Neuronal stem cell (in vitro differentiated cells): Measurements from ENCODE around the gene TNFSF15.

ENCODE experiments used
- DNase-seq: peaks from one replicate; pipeline ENCODE4 v3.0.0-alpha.2; 2013; ENCODE audit warnings: low spot score
- H2AFZ ChIP-seq: one replicate; pipeline ENCODE4 v1.6.1; 2013; ENCODE audit warnings: mild to moderate bottlenecking, low read length, inconsistent platforms
- H2AK5ac ChIP-seq: 2 replicates; pipeline ENCODE4 v1.6.1; 2013; ENCODE audit warnings: low read depth, mild to moderate bottlenecking, inconsistent platforms, low read length, moderate library complexity, mixed read lengths
- H2BK120ac ChIP-seq: 2 replicates; pipeline ENCODE4 v1.6.1; 2013; ENCODE audit warnings: low read depth, mild to moderate bottlenecking, inconsistent platforms, low read length, moderate library complexity, mixed read lengths
- H2BK12ac ChIP-seq: one replicate; pipeline ENCODE4 v1.6.1; 2013; ENCODE audit warnings: low read length, inconsistent platforms
- H2BK15ac ChIP-seq: 2 replicates; pipeline ENCODE4 v1.6.1; 2013; ENCODE audit warnings: mild to moderate bottlenecking, low read length, inconsistent platforms, mixed read lengths
- H2BK5ac ChIP-seq: one replicate; pipeline ENCODE4 v1.6.1; 2013; ENCODE audit warnings: inconsistent platforms, mild to moderate bottlenecking, low read length, moderate library complexity
- H3K14ac ChIP-seq: one replicate; pipeline ENCODE4 v1.6.1; 2013; ENCODE audit warnings: low read length, inconsistent platforms
- H3K18ac ChIP-seq: 2 replicates; pipeline ENCODE4 v1.6.1; 2013; ENCODE audit warnings: low read length, inconsistent platforms
- H3K23ac ChIP-seq: 2 replicates; pipeline ENCODE4 v1.6.1; 2013; ENCODE audit warnings: low read depth, mild to moderate bottlenecking, mixed read lengths, low read length, inconsistent platforms; ENCODE audit not compliant: poor library complexity
- H3K27ac ChIP-seq: replicated peaks from 3 replicates; pipeline ENCODE4 v1.5.1; 2013; ENCODE audit warnings: low read length, inconsistent platforms
- H3K27me3 ChIP-seq, 3 experiments: 2 replicates each; pipeline ENCODE4 v1.6.1; 2013; ENCODE audit warnings: low read length in 3 of 3, mild to moderate bottlenecking in 2 of 3, inconsistent platforms in 1 of 3, low read depth in 1 of 3, mixed read lengths in 1 of 3, moderate library complexity in 1 of 3; ENCODE audit not compliant: control insufficient read depth in 3 of 3, insufficient read depth in 3 of 3
- H3K36me3 ChIP-seq, 2 donors: replicated peaks in 1 of 2; 2 replicates each; pipeline ENCODE4 v1.6.1; 2013; ENCODE audit warnings: low read length in 2 of 2; ENCODE audit not compliant: control insufficient read depth in 2 of 2, insufficient read depth in 2 of 2
- H3K4ac ChIP-seq: 2 replicates; pipeline ENCODE4 v1.6.1; 2013; ENCODE audit warnings: inconsistent platforms, mild to moderate bottlenecking, low read length, moderate library complexity
- H3K4me1 ChIP-seq, 2 donors: 1 replicate in 1 of 2; 2 replicates in 1 of 2; pipeline ENCODE4 v1.6.1; 2013; ENCODE audit warnings: low read length in 2 of 2, low read depth in 1 of 2; ENCODE audit not compliant: control insufficient read depth in 2 of 2, insufficient read depth in 1 of 2
- H3K4me2 ChIP-seq: one replicate; pipeline ENCODE4 v1.6.1; 2013; ENCODE audit warnings: mild to moderate bottlenecking, low read length, inconsistent platforms; ENCODE audit not compliant: insufficient read depth, poor library complexity, severe bottlenecking
- H3K4me3 ChIP-seq, 2 donors: 2 replicates each; pipeline ENCODE4 v1.5.1; 2013; ENCODE audit warnings: low read length in 2 of 2, mild to moderate bottlenecking in 2 of 2, inconsistent platforms in 1 of 2, moderate library complexity in 1 of 2
- H3K79me1 ChIP-seq: one replicate; pipeline ENCODE4 v1.6.1; 2013; ENCODE audit warnings: low read depth, mild to moderate bottlenecking, inconsistent platforms, low read length, moderate library complexity
- H3K9ac ChIP-seq: one replicate; pipeline ENCODE4 v1.6.1; 2013; ENCODE audit warnings: mild to moderate bottlenecking, low read depth, low read length, inconsistent platforms; ENCODE audit not compliant: poor library complexity
- H3K9me3 ChIP-seq, 2 donors: replicated peaks in 1 of 2; 2 replicates each; pipeline versions ENCODE3 to v1.6.1; 2013; ENCODE audit warnings: low read length in 2 of 2, mild to moderate bottlenecking in 2 of 2, inconsistent platforms in 1 of 2, low read depth in 1 of 2, mixed read lengths in 1 of 2, moderate library complexity in 1 of 2; ENCODE audit not compliant: control insufficient read depth in 2 of 2, insufficient read depth in 1 of 2
- H4K8ac ChIP-seq: one replicate; pipeline ENCODE4 v1.6.1; 2013; ENCODE audit warnings: low read depth, mild to moderate bottlenecking, inconsistent platforms, low read length, moderate library complexity
- H4K91ac ChIP-seq: one replicate; pipeline ENCODE4 v1.6.1; 2013; ENCODE audit warnings: low read length, low read depth, mild to moderate bottlenecking, inconsistent platforms; ENCODE audit not compliant: poor library complexity
- WGBS, 2 donors: extraction: QIAGEN DNeasy Blood & Tissue Kit; methylation state at CpG; one replicate each; pipeline ENCODE4 v1.1.7; 2013; ENCODE audit warnings: missing lambda C conversion rate in 2 of 2, mixed read lengths in 1 of 2; ENCODE audit not compliant: insufficient read length in 2 of 2, insufficient replicate concordance in 1 of 2; ENCODE audit errors: extremely low coverage in 2 of 2; 5-methylcytosine and 5-hydroxymethylcytosine counted together

TNFSF15 gene

GRCh38 chr9:114774524-114774923, 31.3 kb downstream of the TNFSF15 start:
- H3K4me2 ChIP-seq: no peak overlapping the region
- H2BK120ac ChIP-seq: no peak overlapping the region
- no peaks in the 10 kb centered on the region for H3K9me3 ChIP-seq
- no peak overlapping the region for H3K4me3 ChIP-seq
- H3K18ac ChIP-seq: no peak overlapping the region
- no peaks in the 10 kb centered on the region for H3K36me3 ChIP-seq
- no peak overlapping the region for H2BK12ac ChIP-seq
- H3K27ac ChIP-seq: no peak overlapping the region
- no peaks in the 10 kb centered on the region for H3K27me3 ChIP-seq
- no peak overlapping the region for H3K9ac ChIP-seq
- no peak overlapping the region for H2BK15ac ChIP-seq
- no peak overlapping the region for H4K8ac ChIP-seq
- no peak overlapping the region for H2BK5ac ChIP-seq
- no peak overlapping the region for H2AK5ac ChIP-seq
- no peak overlapping the region for H3K23ac ChIP-seq
- H4K91ac ChIP-seq: no peak overlapping the region
- DNase-seq: no peak
- H3K79me1 ChIP-seq: no peaks in the 10 kb centered on the region
- H3K4me1 ChIP-seq: no peaks in the 10 kb centered on the region
- H3K4ac ChIP-seq: no peak overlapping the region
- no CpG with 5 or more reads among the region's 4 CpGs for WGBS, 2 donors
- peak overlapping the region; percentile 19 for H2AFZ ChIP-seq
- H3K14ac ChIP-seq: no peak overlapping the region

- Histone ChIP-seq H3K79me1 (no peaks in the 10 kb centered on the region), H3K4me1 (no peaks in the 10 kb centered on the region), H2BK5ac (no peak overlapping the region), H3K27me3 (peaks cover 0 to 2% (median 0%) of the 10 kb centered on the region in 3 experiments), H4K91ac (no peak overlapping the region), H3K4me3 (no peak overlapping the region), H2AK5ac (no peak overlapping the region), H3K27ac (no peak overlapping the region), H2BK15ac (no peak overlapping the region), H4K8ac (no peak overlapping the region), H3K36me3 (no peaks in the 10 kb centered on the region), H3K14ac (no peak overlapping the region), H3K9me3 (no peaks in the 10 kb centered on the region), H2BK120ac (no peak overlapping the region), H3K23ac (no peak overlapping the region), H3K4ac (no peak overlapping the region), H3K9ac (no peak overlapping the region), H2AFZ (no peak overlapping the region), H2BK12ac (no peak overlapping the region), H3K18ac (no peak overlapping the region), H3K4me2 (no peak overlapping the region)
- no peak for DNase-seq
- WGBS, 2 donors: no CpG with 5 or more reads among the region's 6 CpGs
Measured at GRCh38 chr9:114771889-114772288, 34.0 kb downstream of the TNFSF15 start.

GRCh38 chr9:114770991-114771390, 34.8 kb downstream of the TNFSF15 start:
- H4K8ac ChIP-seq: no peak overlapping the region
- H2AK5ac ChIP-seq: no peak overlapping the region
- H2AFZ ChIP-seq: no peak overlapping the region
- no peak overlapping the region for H3K18ac ChIP-seq
- no peaks in the 10 kb centered on the region for H3K79me1 ChIP-seq
- no peak overlapping the region for H3K23ac ChIP-seq
- no peak overlapping the region for H3K14ac ChIP-seq
- no peak overlapping the region for H3K4me2 ChIP-seq
- H3K9me3 ChIP-seq: no peaks in the 10 kb centered on the region
- no peak overlapping the region for H2BK12ac ChIP-seq
- H3K27me3 ChIP-seq: peaks cover 0 to 2% (median 0%) of the 10 kb centered on the region in 3 experiments
- H2BK5ac ChIP-seq: no peak overlapping the region
- no peak for DNase-seq
- no peak overlapping the region for H2BK15ac ChIP-seq
- no peak overlapping the region for H3K9ac ChIP-seq
- no peaks in the 10 kb centered on the region for H3K4me1 ChIP-seq
- no peak overlapping the region for H4K91ac ChIP-seq
- no peak overlapping the region for H3K4ac ChIP-seq
- H3K27ac ChIP-seq: no peak overlapping the region
- no peak overlapping the region for H2BK120ac ChIP-seq
- no peaks in the 10 kb centered on the region for H3K36me3 ChIP-seq
- no peak overlapping the region for H3K4me3 ChIP-seq
- no CpG with 5 or more reads among the region's 3 CpGs for WGBS, 2 donors

- H2BK12ac ChIP-seq: no peak overlapping the region
- no peaks in the 10 kb centered on the region for H3K9me3 ChIP-seq
- peaks cover 0 to 2% (median 0%) of the 10 kb centered on the region in 3 experiments for H3K27me3 ChIP-seq
- H4K91ac ChIP-seq: no peak overlapping the region
- no peak overlapping the region for H3K27ac ChIP-seq
- H3K4me3 ChIP-seq: no peak overlapping the region
- H2AK5ac ChIP-seq: no peak overlapping the region
- no peak overlapping the region for H3K9ac ChIP-seq
- no CpG with 5 or more reads among the region's 1 CpG for WGBS, 2 donors
- no peak overlapping the region for H3K18ac ChIP-seq
- H3K23ac ChIP-seq: no peak overlapping the region
- H3K36me3 ChIP-seq: no peaks in the 10 kb centered on the region
- no peak overlapping the region for H4K8ac ChIP-seq
- no peaks in the 10 kb centered on the region for H3K4me1 ChIP-seq
- no peak overlapping the region for H2BK120ac ChIP-seq
- no peak for DNase-seq
- H3K4ac ChIP-seq: no peak overlapping the region
- no peak overlapping the region for H2BK15ac ChIP-seq
- no peak overlapping the region for H3K4me2 ChIP-seq
- H2AFZ ChIP-seq: no peak overlapping the region
- no peak overlapping the region for H2BK5ac ChIP-seq
- no peaks in the 10 kb centered on the region for H3K79me1 ChIP-seq
- H3K14ac ChIP-seq: no peak overlapping the region
Measured at GRCh38 chr9:114769624-114770023, 36.2 kb downstream of the TNFSF15 start.
